PC-9 (cell line): Measurements from ENCODE around the gene GABRG3. TPM values are rescaled to one million over a fixed set of nuclear protein-coding genes. Genes with fewer than 3 reads are reported as not detected.

Source experiments
- BruUV-seq: library from RNA; stranded (reverse); fragments of 400-500 nt; replicated peaks from 2 replicates; lab custom pipeline; 2021; lab: Mats Ljungman, UMichigan
- CTCF ChIA-PET: fragments of 300-600 bp; sonication (Branson Sonifier 250); formaldehyde crosslinking; loops from one replicate; lab custom pipeline; 2022; ENCODE audit warnings: antibody characterized with exemption; lab: Charles Lee
- POLR2A ChIA-PET: fragments of 300-600 bp; sonication (Branson Sonifier 250); formaldehyde crosslinking; loops from one replicate; lab custom pipeline; 2022; ENCODE audit warnings: antibody characterized with exemption; ENCODE audit not compliant: unreplicated experiment; lab: Charles Lee
- DNase-seq, 2 experiments: peaks; one replicate each; pipeline versions ENCODE4 v3.0.0 to v3.0.0-alpha.2; 2015 to 2022; ENCODE audit warnings: mixed read lengths in 1 of 2
- H2AFZ ChIP-seq: fragments of 200-600 bp; sonication (generic); 2 replicates; pipeline ENCODE4 v1.8.1; 2017; ENCODE audit warnings: antibody characterized with exemption
- H3F3A ChIP-seq: fragments of 200-600 bp; sonication (generic); 2 replicates; pipeline ENCODE4 v1.8.1; 2017; ENCODE audit warnings: antibody characterized with exemption, mild to moderate bottlenecking, low read depth; ENCODE audit not compliant: insufficient read depth
- H3K27ac ChIP-seq: fragments of 200-600 bp; sonication (generic); 2 replicates; pipeline ENCODE4 v1.6.1; 2016; ENCODE audit warnings: mixed run types
- H3K27me3 ChIP-seq: fragments of 200-600 bp; sonication (generic); 2 replicates; pipeline ENCODE4 v1.6.1; 2016; ENCODE audit warnings: low read depth, mixed run types; ENCODE audit not compliant: insufficient read depth
- H3K36me3 ChIP-seq: fragments of 200-600 bp; sonication (generic); 2 replicates; pipeline ENCODE4 v1.6.1; 2016; ENCODE audit warnings: low read depth, mixed run types
- H3K4me1 ChIP-seq: fragments of 200-600 bp; sonication (generic); replicated peaks from 2 replicates; pipeline ENCODE4 v1.6.1; 2016; ENCODE audit warnings: mixed run types; ENCODE audit not compliant: insufficient read depth
- H3K4me2 ChIP-seq: fragments of 200-600 bp; sonication (generic); 2 replicates; pipeline ENCODE4 v1.6.1; 2017; ENCODE audit warnings: mixed run types
- H3K4me3 ChIP-seq: fragments of 200-600 bp; sonication (generic); 2 replicates; pipeline ENCODE4 v1.6.1; 2016; ENCODE audit warnings: mixed run types
- H3K79me2 ChIP-seq: fragments of 200-600 bp; sonication (generic); 2 replicates; pipeline ENCODE4 v1.6.1; 2017; ENCODE audit warnings: low read depth, mixed run types
- H3K9me2 ChIP-seq: fragments of 200-600 bp; sonication (generic); 2 replicates; pipeline ENCODE4 v1.8.1; 2017; ENCODE audit warnings: mild to moderate bottlenecking; ENCODE audit not compliant: insufficient read depth
- H3K9me3 ChIP-seq: fragments of 200-600 bp; sonication (generic); 2 replicates; pipeline ENCODE4 v1.8.1; 2016; ENCODE audit warnings: low read depth; ENCODE audit not compliant: insufficient read depth
- H4K20me1 ChIP-seq: fragments of 200-600 bp; sonication (generic); 2 replicates; pipeline ENCODE4 v1.8.1; 2017; ENCODE audit not compliant: insufficient read depth
- EZH2 ChIP-seq: fragments of 200-600 bp; sonication (generic); IDR thresholded peaks from 2 replicates; pipeline ENCODE4 v1.8.0; 2017; ENCODE audit warnings: antibody characterized with exemption, low read depth
- intact Hi-C: fragments of 100-400 bp; cut with micrococcal nuclease; formaldehyde crosslinking; loops from one replicate; pipeline ENCODE4 v1.10.0; 2022; ENCODE audit not compliant: unreplicated experiment
- total RNA-seq: library from RNA; stranded (reverse); gene quantifications from 2 replicates; pipeline ENCODE4 v1.2.3, GENCODE V29; 2021
- TF ChIP-seq, protein P1 (sequence below): fragments of 200-600 bp; sonication (generic); conservative IDR thresholded peaks from 2 replicates; pipeline ENCODE4 v1.6.1; 2017; ENCODE audit warnings: mixed run types, antibody characterized with exemption, mild to moderate bottlenecking, moderate library complexity

Gene GABRG3
- total RNA-seq, 1 experiment from 2014 or later = not detected

DNA sequence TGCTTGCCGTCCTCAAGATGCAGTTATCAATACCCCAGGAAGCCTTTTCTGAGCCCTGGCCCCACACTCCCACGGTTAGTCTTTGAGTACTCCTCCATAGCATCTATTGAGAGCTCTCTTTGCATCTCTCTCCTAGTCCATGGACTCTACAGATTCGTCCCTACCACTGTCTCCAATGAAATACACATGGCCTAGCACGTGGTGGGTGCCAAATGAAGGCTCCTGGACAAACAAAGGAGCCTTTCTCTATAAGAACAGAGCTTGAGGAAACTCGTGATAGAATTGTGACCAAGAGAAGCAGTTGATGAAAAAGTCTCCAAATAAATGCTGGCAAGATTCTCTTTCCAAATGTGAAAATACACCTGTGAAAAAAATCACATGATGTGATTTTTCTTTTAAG is 166.1 kb downstream of the GABRG3 start:
- Histone ChIP-seq H3K4me2 (no peak overlapping the region), H3F3A (no peaks in the 10 kb centered on the region), H3K4me3 (no peak overlapping the region), H3K9me3 (no peaks in the 10 kb centered on the region), H3K79me2 (no peaks in the 10 kb centered on the region), H3K36me3 (no peaks in the 10 kb centered on the region), H2AFZ (no peak overlapping the region), H4K20me1 (no peaks in the 10 kb centered on the region), H3K27ac (no peak overlapping the region), H3K27me3 (no peaks in the 10 kb centered on the region), H3K4me1 (no peaks in the 10 kb centered on the region), H3K9me2 (no peaks in the 10 kb centered on the region)
- no TSS peak for BruUV-seq
- TF ChIP-seq, protein P1, sequence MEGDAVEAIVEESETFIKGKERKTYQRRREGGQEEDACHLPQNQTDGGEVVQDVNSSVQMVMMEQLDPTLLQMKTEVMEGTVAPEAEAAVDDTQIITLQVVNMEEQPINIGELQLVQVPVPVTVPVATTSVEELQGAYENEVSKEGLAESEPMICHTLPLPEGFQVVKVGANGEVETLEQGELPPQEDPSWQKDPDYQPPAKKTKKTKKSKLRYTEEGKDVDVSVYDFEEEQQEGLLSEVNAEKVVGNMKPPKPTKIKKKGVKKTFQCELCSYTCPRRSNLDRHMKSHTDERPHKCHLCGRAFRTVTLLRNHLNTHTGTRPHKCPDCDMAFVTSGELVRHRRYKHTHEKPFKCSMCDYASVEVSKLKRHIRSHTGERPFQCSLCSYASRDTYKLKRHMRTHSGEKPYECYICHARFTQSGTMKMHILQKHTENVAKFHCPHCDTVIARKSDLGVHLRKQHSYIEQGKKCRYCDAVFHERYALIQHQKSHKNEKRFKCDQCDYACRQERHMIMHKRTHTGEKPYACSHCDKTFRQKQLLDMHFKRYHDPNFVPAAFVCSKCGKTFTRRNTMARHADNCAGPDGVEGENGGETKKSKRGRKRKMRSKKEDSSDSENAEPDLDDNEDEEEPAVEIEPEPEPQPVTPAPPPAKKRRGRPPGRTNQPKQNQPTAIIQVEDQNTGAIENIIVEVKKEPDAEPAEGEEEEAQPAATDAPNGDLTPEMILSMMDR = no peak
- no peak for TF ChIP-seq EZH2
- CTCF ChIA-PET = no interaction called here
- POLR2A ChIA-PET = no interaction called here
- intact Hi-C loops = no loop called here
- no peak for DNase-seq

DNA sequence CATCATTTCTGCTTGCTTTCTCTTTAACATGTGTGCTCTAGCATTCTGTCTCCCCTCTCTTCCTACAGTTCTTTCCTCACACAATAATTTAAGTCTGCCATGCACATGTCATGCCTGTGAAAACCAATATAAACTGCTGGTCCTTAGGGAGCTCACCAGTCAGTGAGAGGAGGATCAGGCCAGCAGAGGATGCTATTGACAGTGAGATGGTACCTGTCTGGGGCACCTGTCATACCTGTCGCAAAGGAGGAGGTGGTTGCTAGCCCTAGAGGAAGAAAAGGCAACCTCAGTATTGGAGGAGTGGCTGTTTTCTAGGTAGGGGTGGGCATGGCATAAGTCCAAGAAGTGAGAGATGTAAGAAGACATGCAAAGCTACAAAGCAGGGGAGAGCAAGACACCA is 194.6 kb downstream of the GABRG3 start:
- no peak for DNase-seq
- intact Hi-C loops = no loop called here
- Histone ChIP-seq H3F3A (no peaks in the 10 kb centered on the region), H3K27ac (no peak overlapping the region), H3K36me3 (no peaks in the 10 kb centered on the region), H3K9me2 (no peaks in the 10 kb centered on the region), H2AFZ (no peak overlapping the region), H3K4me2 (no peak overlapping the region), H3K4me1 (no peaks in the 10 kb centered on the region), H3K79me2 (no peaks in the 10 kb centered on the region), H3K27me3 (no peaks in the 10 kb centered on the region), H3K9me3 (no peaks in the 10 kb centered on the region), H4K20me1 (no peaks in the 10 kb centered on the region), H3K4me3 (no peak overlapping the region)
- no peak for TF ChIP-seq EZH2
- TF ChIP-seq, protein P1 = no peak
- ChIA-PET CTCF (no interaction called here), POLR2A (no interaction called here)
- no TSS peak for BruUV-seq

DNA sequence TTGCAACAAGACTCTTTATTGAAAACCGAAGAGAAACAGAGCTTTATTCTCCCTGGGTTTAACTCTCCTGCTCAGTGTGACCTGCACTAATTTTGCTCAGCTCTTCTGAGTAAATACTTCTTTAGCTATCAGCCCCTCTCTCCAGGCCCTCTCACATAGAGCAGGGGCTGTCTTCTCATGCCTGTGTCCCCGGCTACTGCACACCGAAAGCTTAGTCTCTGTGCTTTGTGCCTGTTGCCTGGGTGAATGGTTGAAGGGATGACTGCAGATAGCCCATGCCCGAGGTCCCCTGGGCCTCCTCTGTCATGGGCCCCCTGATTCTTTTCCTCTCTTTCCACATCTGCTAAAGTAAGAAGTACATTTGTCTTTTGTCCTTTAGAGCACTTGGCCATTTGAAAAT is 195.9 kb downstream of the GABRG3 start:
- ChIA-PET CTCF (no interaction called here), POLR2A (no interaction called here)
- H3K9me3 ChIP-seq = no peaks in the 10 kb centered on the region
- H3K27ac ChIP-seq = no peak overlapping the region
- no peak for TF ChIP-seq EZH2
- TF ChIP-seq, protein P1 = no peak
- intact Hi-C loops = no loop called here
- no peaks in the 10 kb centered on the region for H3F3A ChIP-seq
- H3K4me1 ChIP-seq = no peaks in the 10 kb centered on the region
- no peak for DNase-seq
- H3K4me3 ChIP-seq = no peak overlapping the region
- H3K4me2 ChIP-seq = no peak overlapping the region
- H3K9me2 ChIP-seq = no peaks in the 10 kb centered on the region
- no peak overlapping the region for H2AFZ ChIP-seq
- H4K20me1 ChIP-seq = no peaks in the 10 kb centered on the region
- H3K36me3 ChIP-seq = no peaks in the 10 kb centered on the region
- no TSS peak for BruUV-seq
- H3K79me2 ChIP-seq = no peaks in the 10 kb centered on the region
- H3K27me3 ChIP-seq = no peaks in the 10 kb centered on the region
